Psoas muscle (tissue), 8 donors: ENCODE data around the gene LAIR1. TPM values are rescaled to one million over a fixed set of nuclear protein-coding genes. Genes with fewer than 3 reads are reported as not detected.
"Not testable (repeated sequence)": the region's sequence is repeated elsewhere in the genome, so short reads cannot be mapped to it uniquely, and the experiment has no call there.

Source experiments
- ATAC-seq, 4 donors: fragments of 200-7000 bp; cut with Tn5 transposase; one replicate each; pipeline ENCODE4 v1.9.1; 2020; ENCODE audit warnings: moderate library complexity in 3 of 4, mild to moderate bottlenecking in 2 of 4
- DNase-seq, 2 donors: peaks; one replicate each; pipeline ENCODE4 v3.0.0-alpha.2; 2020
- H3K27ac ChIP-seq: fragments of 200-600 bp; one replicate; pipeline ENCODE4 v1.8.0; 2022
- H3K27me3 ChIP-seq, 3 donors: fragments of 200-600 bp in 1 of 3; one replicate each; pipeline versions ENCODE4 v1.6.1 to v1.8.0; 2013 to 2022; ENCODE audit warnings: low read length in 2 of 3, mild to moderate bottlenecking in 2 of 3, moderate library complexity in 1 of 3; ENCODE audit not compliant: insufficient read depth in 3 of 3
- H3K36me3 ChIP-seq, 2 donors: fragments of 200-600 bp in 1 of 2; one replicate each; pipeline versions ENCODE4 v1.6.1 to v1.8.0; 2013 to 2022; ENCODE audit warnings: low read depth in 1 of 2, mild to moderate bottlenecking in 1 of 2, moderate library complexity in 1 of 2; ENCODE audit not compliant: insufficient read depth in 1 of 2
- H3K4me1 ChIP-seq: fragments of 200-600 bp; one replicate; pipeline ENCODE4 v1.8.0; 2022
- H3K4me3 ChIP-seq: fragments of 200-600 bp; one replicate; pipeline ENCODE4 v1.8.0; 2022; ENCODE audit warnings: mild to moderate bottlenecking
- H3K9me3 ChIP-seq: fragments of 200-600 bp; one replicate; pipeline ENCODE4 v1.8.0; 2022
- WGBS, 3 donors: extraction: QIAGEN DNeasy Blood & Tissue Kit; methylation state at CpG; one replicate each; pipeline versions ENCODE4 v1.1.6 to v1.1.7; 2013; 5-methylcytosine and 5-hydroxymethylcytosine counted together
- intact Hi-C, 2 donors: fragments of 100-400 bp; cut with DNase I; formaldehyde crosslinking; loops; one replicate each; pipeline versions ENCODE4 v1.11.0 to v1.14.2; 2022
- polyA plus RNA-seq, 3 donors: library from polyadenylated mRNA; stranded (reverse); fragments of 200-250 nt; gene quantifications; one replicate each; pipeline ENCODE4 v1.2.3, GENCODE V29; 2013
- total RNA-seq, 4 donors: library from RNA; stranded (reverse); fragmentation: NEBNext Ultra II Directional in 2 of 4; extraction: Animal tissue kit (Norgen Biotek cat#: 25700) in 2 of 4; gene quantifications; one replicate each; pipeline versions ENCODE4 v1.2.1 to v1.2.4, GENCODE V29; 2021 to 2023
- TF ChIP-seq, protein P1 (sequence below): fragments of 200-600 bp; IDR thresholded peaks from one replicate; pipeline ENCODE4 v1.8.0; 2022; ENCODE audit warnings: antibody characterized with exemption
- donor health status: healthy with polysubstance abuse.
- donor health status: DM: no; HTN: no; CAD: no; lungs with moderate emphysema.
- donor health status: Bipolar disorder and iron deficiency.
- donor health status: healthy.
- donor health status: DM: yes; HTN: yes; CAD: no.
- donor health status: DM: no; HTN: no; CAD: no.
- donor health status: DM: no; HTN: no; CAD: no.
- donor health status: DM: yes; HTN: yes; CAD: no.

LAIR1 gene
- total and polyA plus RNA-seq, 7 donors: 0.93 to 6.2 (median 3.4) TPM

DNA sequence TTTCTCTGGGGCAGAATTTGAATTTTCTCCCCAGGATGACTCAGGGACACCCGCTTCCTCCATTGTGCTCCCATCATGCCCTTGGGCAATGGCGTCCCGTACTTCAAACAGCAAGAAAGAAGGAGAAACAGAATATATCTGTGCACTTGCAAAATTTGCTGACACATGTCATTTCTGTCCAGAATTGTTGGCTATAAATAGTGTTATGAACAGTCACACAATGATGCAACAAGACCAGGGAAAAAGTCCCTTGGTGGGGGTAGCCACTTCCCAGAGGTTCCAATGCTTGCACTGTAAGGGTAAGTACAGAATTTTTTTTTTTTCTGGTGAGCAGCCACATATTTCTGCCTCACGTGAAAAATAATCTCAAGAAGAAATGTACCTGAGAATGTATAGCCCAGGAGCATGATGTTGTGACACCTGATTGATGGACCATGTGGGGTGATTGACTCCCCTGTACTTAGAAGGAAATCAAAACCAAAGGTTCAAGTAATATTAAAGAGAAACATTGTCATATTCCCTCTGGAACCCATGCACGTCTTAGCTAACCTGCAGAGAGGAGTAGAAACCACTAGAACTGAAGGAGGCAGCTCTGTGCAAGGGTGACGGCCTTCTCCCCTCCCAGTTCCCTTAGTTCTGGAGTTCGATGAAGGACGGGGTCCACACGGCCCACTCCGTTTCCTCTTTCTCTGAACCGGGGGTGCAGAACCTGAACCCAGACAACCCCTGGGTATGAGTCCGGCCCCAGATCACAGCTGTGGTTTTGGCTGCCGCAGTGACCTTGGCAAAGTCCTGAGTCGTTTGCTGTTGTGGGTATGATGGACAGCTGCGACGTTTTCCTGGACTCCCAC lies 9.3 kb upstream of the LAIR1 start:
- Histone ChIP-seq H3K27ac (no peak overlapping the region), H3K4me3 (no peak overlapping the region), H3K4me1 (no peaks in the 10 kb centered on the region), H3K9me3 (no peaks in the 10 kb centered on the region), H3K27me3 (no peaks in the 10 kb centered on the region), H3K36me3 (no peaks in the 10 kb centered on the region)
- intact Hi-C loops: no loop called here
- no peak for DNase-seq
- WGBS, 3 donors: 74 to 79% (median 78%) methylated on average over 16 of the region's 16 CpGs
- TF ChIP-seq, protein P1, sequence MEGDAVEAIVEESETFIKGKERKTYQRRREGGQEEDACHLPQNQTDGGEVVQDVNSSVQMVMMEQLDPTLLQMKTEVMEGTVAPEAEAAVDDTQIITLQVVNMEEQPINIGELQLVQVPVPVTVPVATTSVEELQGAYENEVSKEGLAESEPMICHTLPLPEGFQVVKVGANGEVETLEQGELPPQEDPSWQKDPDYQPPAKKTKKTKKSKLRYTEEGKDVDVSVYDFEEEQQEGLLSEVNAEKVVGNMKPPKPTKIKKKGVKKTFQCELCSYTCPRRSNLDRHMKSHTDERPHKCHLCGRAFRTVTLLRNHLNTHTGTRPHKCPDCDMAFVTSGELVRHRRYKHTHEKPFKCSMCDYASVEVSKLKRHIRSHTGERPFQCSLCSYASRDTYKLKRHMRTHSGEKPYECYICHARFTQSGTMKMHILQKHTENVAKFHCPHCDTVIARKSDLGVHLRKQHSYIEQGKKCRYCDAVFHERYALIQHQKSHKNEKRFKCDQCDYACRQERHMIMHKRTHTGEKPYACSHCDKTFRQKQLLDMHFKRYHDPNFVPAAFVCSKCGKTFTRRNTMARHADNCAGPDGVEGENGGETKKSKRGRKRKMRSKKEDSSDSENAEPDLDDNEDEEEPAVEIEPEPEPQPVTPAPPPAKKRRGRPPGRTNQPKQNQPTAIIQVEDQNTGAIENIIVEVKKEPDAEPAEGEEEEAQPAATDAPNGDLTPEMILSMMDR: no peak
- ATAC-seq: peak in 2 of 4 donors; percentile 19 to 25

DNA sequence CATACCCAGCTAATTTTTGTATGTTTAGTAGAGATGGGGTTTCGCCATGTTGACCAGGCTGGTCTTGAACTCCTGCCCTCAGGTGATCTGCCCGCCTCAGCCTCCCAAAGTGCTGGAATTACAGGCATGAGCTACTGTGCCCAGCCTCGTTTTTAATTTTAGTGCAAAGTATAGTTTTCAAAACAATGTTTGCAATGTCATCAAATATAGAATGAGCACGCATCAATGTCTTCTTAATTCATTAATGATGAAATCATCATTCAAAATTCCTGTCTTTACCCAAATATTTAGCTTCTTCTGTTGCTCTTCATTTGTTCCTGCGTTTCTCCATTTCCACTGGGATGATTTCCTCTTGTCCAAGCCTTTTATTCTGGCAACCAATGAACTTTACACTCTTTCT lies 6.7 kb upstream of the LAIR1 start:
- H3K27ac ChIP-seq, intact Hi-C loops, H3K4me3 ChIP-seq, H3K4me1 ChIP-seq, H3K9me3 ChIP-seq, DNase-seq, H3K27me3 ChIP-seq, H3K36me3 ChIP-seq, ATAC-seq: not testable (repeated sequence)
- 70 to 76% (median 72%) methylated on average over 5 of the region's 5 CpGs for WGBS, 3 donors

DNA sequence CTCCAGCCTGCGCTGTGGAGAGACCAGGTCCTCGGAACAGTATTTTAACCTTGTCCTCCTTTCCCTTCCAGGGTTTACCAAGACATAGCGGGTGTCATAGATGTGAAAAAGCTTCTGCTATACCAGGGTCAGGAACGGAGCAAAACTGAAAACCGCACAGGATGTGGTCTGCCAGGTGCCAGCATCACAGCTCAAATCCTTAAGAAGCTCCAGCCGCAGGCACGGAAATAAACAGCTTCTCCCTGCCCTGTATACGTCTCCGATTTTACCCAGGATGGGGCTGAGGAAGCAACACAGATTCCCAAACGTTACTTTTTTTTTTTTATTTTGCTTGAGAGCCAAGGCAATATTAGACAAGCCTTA lies 5.7 kb upstream of the LAIR1 start:
- H3K4me3 ChIP-seq, H3K4me1 ChIP-seq, H3K27ac ChIP-seq, H3K36me3 ChIP-seq, intact Hi-C loops, H3K27me3 ChIP-seq, H3K9me3 ChIP-seq, DNase-seq, ATAC-seq: not testable (repeated sequence)
- WGBS, 3 donors: 67 to 76% (median 73%) methylated on average over 7 to 8 of the region's 10 CpGs

DNA sequence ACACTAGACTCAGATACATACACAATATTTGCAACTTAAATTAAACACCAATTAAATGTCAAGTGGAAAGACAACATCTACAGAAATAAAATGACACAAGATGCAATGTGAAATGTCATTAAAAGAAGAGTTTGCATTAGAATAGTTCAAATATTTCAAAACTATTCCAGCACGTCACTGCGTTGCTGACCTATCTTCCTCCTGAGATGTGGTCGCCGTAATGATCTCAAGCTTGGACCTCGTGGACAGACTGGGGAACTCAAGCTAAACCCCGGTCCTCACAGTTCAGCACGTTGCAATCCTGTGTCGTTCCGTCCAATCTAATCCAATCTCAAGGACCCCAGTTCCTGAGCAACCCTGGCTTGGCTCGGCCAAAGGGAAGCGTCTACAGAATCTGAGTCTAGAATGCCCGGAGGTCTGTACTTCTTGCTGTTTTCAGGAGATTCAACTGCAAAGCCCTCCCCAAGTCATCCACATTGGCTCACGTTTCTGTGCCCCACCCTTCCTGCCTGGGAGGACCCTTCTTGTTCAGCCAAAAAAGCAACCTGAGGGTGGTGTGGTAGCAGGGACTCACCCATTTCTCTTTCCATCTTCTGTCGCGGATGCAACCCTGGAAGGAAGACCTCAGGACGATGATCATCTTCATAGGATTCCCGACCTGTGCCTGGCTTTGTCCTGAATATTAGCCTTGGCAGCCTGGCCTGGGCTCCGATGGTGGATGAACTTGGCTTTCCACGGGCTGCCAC lies 5.1 kb upstream of the LAIR1 start:
- DNase-seq, intact Hi-C loops, H3K36me3 ChIP-seq, H3K9me3 ChIP-seq, H3K27me3 ChIP-seq, ATAC-seq, H3K27ac ChIP-seq, H3K4me1 ChIP-seq: not testable (repeated sequence)
- peak overlapping the region; percentile 15 for H3K4me3 ChIP-seq
- WGBS, 3 donors: 69 to 80% (median 74%) methylated on average over 12 to 14 of the region's 19 CpGs

DNA sequence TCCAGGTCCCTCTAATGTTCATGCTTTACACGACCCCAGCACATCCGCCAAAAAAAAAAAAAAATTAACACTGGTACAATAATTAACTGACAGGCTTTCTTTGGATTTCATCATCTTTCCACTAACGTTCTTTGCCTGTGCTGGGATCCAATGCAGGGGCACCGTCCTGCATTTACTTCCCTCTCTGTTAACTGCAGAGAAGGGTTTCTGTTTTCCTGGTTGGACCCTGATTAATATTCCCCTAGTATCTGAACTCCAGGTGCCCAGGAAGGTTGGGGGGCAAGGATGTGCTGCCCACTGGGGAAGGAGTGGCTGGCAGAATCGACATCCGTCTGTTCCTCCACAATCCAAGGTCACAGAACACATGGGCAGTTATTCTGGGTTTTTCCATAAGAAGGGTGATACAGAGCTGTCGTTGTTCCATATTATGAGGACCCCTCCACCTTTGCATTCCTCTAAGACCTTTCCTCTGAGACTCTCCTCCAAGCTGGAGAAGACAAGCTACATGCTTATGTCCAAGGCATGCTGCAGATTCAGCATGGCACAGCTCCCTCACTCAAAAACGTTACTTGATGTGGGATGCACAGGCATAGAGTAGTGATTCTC lies 4.5 kb upstream of the LAIR1 start:
- no peaks in the 10 kb centered on the region for H3K4me1 ChIP-seq
- H3K36me3 ChIP-seq: no peaks in the 10 kb centered on the region
- no peak for DNase-seq
- 62 to 67% (median 63%) methylated on average over 8 of the region's 8 CpGs for WGBS, 3 donors
- peaks cover 0 to 2% (median 0%) of the 10 kb centered on the region in 3 donors for H3K27me3 ChIP-seq
- H3K9me3 ChIP-seq: no peaks in the 10 kb centered on the region
- no peak for ATAC-seq
- peak overlapping the region; percentile 15 for H3K4me3 ChIP-seq
- TF ChIP-seq, protein P1: no peak
- intact Hi-C loops: no loop called here
- H3K27ac ChIP-seq: no peak overlapping the region

DNA sequence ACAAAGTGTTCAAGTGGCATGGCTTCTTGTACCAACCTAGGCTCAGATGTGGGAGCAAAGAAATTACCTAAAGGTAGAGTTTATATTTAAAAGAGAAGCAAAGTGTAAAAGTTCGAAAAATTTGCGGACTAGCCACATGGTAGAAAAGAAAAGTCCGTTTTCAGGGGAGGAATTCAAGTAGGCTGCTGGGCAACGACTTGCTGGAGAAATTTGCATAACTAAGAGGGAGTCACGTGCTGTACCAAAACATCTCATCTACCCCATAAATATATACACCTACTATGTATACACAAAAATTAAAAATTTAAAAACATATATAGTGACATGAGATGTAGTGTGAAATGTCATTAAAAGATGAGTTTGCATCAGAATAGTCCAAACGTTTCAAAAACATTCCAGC lies 2.1 kb upstream of the LAIR1 start:
- Histone ChIP-seq H3K27me3 (peaks cover 0 to 2% (median 0%) of the 10 kb centered on the region in 3 donors), H3K27ac (no peak overlapping the region), H3K4me1 (no peaks in the 10 kb centered on the region), H3K9me3 (no peaks in the 10 kb centered on the region), H3K36me3 (no peaks in the 10 kb centered on the region), H3K4me3 (no peak overlapping the region)
- DNase-seq (no peak), ATAC-seq (no peak)
- intact Hi-C loops: no loop called here
- 51 to 57% (median 55%) methylated on average over 6 of the region's 6 CpGs for WGBS, 3 donors
- TF ChIP-seq, protein P1: no peak

DNA sequence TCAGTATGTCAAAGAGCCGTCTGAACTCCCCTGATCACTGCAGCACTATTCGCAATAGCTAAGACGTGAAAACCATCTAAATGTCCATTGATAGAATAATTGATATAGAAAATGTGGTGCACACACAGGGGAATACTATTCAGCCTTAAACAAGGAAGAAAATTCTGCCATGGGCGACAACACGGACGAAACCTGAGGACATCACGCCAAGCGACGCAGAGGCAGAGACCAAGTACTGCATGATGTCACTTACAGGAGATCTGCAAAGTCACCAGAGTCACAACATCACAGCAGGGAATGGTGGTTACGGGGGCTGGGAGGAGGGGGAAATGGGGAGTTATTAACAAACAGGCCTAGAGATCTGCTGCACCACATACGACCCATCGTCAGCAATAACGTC lies 1.1 kb upstream of the LAIR1 start:
- H3K4me3 ChIP-seq, DNase-seq, H3K27ac ChIP-seq, intact Hi-C loops, ATAC-seq, H3K36me3 ChIP-seq, H3K9me3 ChIP-seq, H3K27me3 ChIP-seq, H3K4me1 ChIP-seq: not testable (repeated sequence)
- WGBS, 3 donors: 87 to 94% (median 89%) methylated on average over 12 to 13 of the region's 13 CpGs

DNA sequence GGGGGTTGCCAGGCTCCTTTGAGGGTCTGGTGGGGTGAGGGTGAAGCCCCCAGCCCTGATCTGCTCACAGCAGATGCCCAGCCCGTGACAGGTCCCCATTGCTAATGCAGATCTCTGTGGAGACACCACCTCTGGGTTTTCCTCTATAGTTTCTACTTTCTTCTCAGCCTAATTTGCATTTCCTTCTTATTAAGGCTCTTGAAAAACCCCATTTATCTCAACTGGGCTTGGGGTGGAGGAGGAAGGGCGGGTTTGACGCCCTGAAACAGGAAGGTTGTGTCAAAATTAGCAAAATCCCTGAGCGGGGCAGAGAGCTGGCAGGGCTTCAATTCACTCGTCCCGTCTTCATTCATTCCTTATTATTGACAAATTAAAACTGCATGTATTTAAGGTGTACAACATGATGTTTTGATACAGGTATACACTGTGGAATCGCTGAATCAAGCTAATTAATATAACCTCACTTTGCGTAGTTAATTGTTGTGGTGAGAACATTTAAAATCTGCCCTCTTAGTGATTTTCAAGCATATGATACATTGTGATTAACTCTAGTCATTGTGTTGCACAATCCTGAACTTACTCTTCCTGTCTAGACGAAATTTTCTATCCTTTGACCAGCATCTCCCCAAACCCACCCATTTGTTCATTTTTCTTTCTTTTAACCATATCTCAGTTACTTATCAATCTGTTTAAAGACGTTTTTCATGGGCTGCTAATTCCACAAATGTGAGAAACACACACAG lies 2.9 kb downstream of the LAIR1 start:
- ATAC-seq, DNase-seq, H3K27me3 ChIP-seq, intact Hi-C loops, H3K36me3 ChIP-seq, H3K27ac ChIP-seq, H3K4me1 ChIP-seq, H3K9me3 ChIP-seq: not testable (repeated sequence)
- WGBS, 3 donors: 41 to 57% (median 52%) methylated on average over 4 to 7 of the region's 10 CpGs
- peak overlapping the region; percentile 15 for H3K4me3 ChIP-seq
